ENCODE data around the gene PSMD4.
"Not testable (repeated sequence)": the region's sequence is repeated elsewhere in the genome, so short reads cannot be mapped to it uniquely, and the experiment has no call there.

PSMD4 gene

DNA sequence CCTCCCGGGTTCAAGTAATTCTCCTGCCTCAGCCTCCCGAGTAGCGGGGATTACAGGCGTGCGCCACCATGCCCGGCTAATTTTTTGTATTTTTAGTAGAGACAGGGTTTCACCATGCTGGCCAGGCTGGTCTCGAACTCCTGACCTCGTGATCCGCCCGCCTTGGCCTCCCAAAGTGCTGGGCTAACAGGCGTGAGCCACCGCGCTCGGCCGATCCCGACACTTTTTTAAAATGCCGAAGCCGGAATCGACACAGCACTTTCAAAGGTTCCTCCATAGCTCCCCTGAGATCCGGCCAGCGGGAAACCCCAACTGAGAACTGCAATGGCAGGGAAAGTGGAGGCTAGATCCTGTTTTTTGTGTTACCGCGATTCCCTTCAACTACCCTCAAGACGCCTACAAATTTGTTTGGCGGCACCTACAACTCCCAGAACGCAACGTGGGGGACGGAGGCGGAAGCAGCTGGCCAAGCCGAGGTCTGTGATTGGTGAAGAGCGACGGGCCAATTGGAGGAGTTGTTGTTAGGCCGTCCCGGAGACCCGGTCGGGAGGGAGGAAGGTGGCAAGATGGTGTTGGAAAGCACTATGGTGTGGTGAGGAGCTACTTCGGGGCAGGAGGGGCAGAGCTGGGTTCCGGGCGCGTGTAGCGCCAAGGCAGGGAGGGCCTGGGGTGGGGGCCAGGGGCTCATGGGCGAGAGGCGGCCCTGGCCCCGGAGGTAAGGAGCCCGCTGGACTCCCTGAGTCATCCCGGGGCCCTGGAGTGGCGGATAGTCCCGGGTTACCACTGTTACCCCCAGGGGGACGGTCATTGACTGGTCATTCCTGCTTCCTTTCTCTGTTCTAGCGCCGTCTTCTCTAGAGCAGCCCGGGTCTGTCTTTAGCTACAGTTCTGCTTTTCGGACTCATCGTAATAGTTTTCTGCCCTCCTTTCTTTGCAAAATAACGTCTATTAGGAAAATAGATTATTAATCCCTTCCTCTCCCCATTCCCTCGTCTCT, at the start of gene PSMD4:
Gene PSMD4 (plus strand): TSS at position 518 of the 997 bp plus-strand sequence. CDS start 49 bp downstream, at position 567.
- peak; percentile 94 for DNase-seq (ENCODE audit: low read depth)

DNA sequence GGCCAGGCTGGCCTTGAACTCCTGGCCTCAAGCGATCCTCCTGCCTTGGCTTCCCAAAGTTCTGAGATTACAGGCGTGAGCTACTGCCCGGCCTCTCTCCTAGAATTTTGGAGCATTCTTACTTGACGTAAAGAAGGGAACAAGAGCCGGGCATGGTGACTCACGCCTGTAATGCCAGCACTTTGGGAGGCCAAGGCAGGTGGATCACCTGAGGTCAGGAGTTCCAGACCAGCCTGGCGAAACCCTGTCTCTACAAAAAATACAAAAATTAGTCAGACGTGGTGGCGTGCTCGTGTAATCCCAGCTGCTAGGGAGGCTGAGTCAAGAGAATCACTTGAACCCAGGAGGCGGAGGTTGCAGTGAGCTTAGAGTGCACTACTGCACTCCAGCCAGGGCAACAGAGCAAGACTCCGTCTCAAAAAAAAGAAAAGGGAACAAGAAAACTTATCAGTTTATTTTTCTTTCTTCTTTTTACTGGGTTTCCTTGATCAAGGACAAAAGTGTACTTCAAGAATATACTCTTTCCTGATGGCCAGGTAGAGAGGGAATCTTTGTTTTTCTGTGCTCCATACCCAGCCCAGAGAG, 49.1 kb upstream of the PSMD4 start:
- not testable (repeated sequence) for DNase-seq (ENCODE audit: low read depth)

- no peak for DNase-seq (ENCODE audit: low read depth)
These were observed 43.7 kb upstream of the PSMD4 start for GRCh38 chr1:151210830-151211229.

DNA sequence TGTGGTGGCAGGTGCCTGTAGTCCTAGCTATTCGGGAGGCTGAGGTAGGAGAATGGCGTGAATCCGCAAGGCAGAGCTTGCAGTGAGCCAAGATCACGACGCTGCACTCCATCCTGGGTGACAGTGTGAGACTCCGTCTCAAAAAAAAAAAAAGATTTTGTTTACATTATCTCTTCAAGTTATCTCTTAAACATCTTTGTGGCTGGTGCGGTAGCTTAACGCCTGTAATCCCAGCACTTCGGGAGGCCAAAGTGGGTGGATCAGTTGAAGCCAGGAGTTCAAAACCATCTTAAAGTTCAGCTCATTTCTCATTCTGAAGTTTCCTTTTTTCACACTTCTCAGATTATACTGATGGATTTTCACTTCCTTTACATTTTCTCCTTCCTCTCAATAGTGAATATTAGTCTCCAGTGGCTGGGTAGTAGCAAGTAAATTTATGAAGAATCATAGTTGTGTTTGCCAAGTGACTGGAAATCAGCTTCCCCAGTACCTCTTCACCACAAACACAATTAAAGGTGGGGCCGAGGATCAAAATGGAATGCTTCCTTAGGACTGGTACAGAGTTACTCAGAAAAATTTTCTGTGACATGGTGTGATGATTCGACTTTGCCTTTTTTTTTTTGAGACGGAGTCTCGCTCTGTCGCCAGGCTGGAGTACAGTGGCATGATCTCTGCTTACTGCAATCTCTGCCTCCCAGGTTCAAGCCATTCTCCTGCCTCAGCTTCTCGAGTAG, 42.4 kb upstream of the PSMD4 start:
- DNase-seq (ENCODE audit: low read depth), result no peak

DNA sequence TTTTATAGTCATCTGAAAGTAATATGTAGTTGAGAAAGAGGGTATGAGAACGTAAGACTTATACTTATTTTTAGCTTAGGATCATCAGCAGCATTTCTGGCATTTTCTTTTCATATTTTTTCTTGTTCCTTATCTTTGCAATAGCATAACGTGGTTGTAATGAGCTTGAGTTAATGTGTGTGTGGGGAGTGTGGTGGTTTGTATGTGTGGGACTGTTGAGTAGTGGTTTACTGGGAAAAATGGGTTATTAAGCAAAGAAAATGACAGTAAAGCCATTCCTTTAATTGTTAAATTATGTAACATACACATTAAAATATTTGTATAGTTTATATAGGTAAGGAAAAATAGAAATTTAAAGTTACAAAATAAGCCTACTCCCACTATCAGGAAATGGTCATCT, 41.0 kb upstream of the PSMD4 start:
- no peak for DNase-seq (ENCODE audit: low read depth)

- DNase-seq (ENCODE audit: low read depth), result no peak
These were observed 32.9 kb upstream of the PSMD4 start for GRCh38 chr1:151221616-151222015.

DNA sequence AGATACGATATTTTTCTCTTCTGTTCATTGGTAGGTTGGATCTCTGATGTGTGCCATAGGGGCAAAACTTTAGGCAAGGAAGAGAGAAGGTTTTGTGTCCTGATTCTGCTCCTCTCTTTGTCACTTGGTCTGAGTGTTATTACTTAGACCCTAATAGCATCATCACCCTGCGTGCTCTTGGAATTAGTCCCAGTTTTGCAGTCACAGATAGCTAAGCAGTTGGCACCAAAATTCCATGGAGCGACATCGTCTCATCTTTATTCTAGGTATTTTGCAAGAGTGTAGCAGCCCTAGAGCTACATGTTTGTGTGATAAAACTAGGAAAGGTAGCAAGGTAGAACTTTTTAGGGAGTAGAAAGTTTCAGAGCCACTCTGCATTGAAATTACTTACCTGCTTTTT, 32.4 kb upstream of the PSMD4 start:
- no peak for DNase-seq (ENCODE audit: low read depth)

DNA sequence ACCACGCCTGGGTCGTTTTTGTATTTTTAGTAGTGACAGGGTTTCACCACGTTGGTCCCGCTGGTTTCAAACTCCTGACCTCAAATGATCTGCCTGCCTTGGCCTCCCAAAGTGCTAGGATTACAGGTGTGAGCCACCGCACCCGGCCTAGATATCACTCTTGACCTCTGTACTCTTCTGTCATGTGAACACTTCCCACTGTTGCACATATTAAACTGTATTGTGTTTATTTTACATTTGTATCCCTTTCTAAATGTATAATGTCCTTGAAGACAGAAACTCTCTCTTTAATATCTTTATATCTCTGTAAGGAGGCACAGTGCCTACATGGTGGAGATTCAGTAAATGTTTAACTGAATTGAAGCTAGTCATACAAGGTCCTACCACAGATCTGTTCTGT, 19.3 kb upstream of the PSMD4 start:
- DNase-seq (ENCODE audit: low read depth), result no peak

DNA sequence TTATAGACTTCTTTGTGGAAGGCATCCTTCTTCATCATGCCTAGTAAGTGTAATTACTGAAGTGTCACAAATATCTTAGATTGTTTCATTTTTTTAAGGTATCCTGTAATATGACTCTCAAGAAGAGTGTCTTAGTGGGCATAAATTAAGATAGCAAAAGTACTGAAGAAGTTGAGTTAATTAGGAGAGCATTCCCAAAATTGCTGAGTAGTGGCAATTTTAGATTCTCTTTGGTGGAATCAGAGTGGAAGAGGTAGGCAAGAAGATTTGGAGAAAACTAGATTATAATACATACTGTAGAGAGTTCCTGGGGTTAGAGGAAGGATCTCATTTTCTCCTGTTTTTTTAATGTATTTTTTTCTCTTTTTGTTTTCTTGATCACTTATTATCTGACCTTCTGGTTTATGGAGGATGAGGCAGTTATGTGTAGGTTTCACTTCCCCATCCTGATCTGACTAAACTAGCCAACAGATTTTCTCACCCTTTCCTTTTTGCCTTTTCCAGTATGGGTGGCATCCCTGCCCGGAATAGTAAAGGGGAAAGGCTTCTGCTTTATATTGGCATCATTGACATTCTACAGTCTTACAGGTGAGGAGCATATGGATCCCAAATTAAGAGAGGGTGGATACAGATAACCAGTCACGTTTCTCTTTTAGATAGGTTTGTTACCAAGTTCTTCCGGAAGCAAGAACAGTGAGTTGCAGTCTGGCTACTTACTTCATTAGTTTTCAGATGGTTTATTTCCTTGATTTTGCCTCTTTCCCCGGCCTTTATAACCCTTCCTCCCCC, 16.7 kb upstream of the PSMD4 start:
- DNase-seq (ENCODE audit: low read depth), result no peak

GRCh38 chr1:151238467-151238739, 16.1 kb upstream of the PSMD4 start:
- no peak for DNase-seq (ENCODE audit: low read depth)

GRCh38 chr1:151242442-151242841, 12.1 kb upstream of the PSMD4 start:
- no peak for DNase-seq (ENCODE audit: low read depth)

DNA sequence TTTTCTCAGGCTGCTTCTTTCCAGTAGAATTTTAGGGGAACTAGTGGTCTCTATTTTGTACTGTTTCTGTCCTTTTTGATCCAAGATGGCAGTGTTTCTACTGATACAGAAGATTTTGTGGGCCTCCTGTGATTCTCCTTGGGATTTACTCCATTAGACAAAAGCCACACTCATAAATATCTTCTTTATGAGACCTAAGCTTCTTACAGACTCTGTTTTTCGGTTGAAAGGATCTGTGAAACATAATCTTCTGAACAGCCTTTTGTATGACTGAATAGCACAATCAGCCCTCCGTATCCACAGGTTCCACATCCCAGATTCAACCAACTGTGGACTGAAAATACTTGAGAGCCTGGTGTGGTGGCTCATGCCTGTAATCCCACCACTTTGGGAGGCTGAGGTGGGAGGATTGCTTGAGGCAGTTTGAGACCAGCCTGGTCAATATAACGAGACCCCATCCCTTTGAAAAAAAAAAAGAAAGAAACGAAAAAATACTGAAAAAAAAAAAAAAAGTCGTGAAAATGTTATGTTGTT, 10.8 kb upstream of the PSMD4 start:
- no peak for DNase-seq (ENCODE audit: low read depth)

GRCh38 chr1:151246786-151247185, 7.7 kb upstream of the PSMD4 start:
- no peak for DNase-seq (ENCODE audit: low read depth)

DNA sequence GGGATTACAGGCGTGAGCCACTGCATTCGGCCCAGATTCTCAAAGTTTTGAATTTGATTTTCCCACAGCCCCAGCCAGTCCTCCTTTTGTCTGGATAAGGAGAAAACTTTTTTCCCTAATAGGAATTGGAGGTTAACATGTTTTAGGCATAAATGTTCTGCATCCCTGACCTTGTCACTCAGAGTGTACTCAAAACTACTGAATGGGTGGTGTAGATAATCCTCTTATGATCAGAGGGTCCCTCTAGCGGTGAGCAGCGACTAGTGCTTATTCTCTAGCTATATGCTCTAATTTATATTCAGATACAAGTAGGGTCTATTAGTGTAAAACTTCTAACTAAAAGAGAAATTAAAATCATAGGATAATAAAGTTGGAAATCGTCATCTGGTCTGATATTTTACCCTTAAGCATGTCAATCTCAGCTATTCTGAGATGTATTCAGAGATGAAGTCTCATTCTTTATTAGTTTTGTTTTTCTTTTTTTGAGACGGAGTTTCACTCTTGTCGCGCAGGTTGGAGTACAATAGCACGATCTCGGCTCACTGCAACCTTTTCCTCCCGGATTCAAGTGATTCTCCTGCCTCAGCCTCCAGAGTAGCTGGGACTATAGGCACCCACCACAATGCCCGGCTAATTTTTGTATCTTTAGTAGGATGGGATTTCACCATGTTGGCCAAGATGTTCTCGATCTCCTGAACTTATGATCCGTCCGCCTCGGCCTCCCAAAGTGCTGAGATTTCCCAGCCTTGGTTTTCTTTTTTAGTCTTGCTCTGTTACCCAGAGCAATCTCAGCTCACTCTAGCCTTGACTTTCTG, 2.7 kb upstream of the PSMD4 start:
- peak; percentile 52 for DNase-seq (ENCODE audit: low read depth)

DNA sequence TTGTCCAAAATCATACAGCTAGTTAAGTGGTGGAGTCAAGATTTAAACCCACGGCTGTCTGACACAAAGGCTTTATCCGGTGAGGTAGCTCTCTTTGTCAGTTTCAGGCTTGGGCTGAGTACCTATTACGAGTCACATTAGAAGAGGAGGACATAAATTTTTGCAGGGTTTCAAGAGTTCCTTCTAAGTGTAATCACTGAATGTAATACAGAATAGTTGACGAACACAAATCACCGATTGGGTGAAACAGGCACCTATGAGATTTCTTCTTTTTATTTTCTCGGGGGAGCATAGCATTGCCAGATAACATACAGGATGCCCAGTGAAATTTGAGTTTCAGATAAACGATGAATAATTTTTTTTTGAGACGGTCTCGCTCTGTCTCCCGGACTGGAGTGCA, 847 bp downstream of the PSMD4 start:
- DNase-seq (ENCODE audit: low read depth), result no peak

- DNase-seq (ENCODE audit: low read depth), result no peak
These were observed 4.8 kb downstream of the PSMD4 start for GRCh38 chr1:151259351-151259750.

DNA sequence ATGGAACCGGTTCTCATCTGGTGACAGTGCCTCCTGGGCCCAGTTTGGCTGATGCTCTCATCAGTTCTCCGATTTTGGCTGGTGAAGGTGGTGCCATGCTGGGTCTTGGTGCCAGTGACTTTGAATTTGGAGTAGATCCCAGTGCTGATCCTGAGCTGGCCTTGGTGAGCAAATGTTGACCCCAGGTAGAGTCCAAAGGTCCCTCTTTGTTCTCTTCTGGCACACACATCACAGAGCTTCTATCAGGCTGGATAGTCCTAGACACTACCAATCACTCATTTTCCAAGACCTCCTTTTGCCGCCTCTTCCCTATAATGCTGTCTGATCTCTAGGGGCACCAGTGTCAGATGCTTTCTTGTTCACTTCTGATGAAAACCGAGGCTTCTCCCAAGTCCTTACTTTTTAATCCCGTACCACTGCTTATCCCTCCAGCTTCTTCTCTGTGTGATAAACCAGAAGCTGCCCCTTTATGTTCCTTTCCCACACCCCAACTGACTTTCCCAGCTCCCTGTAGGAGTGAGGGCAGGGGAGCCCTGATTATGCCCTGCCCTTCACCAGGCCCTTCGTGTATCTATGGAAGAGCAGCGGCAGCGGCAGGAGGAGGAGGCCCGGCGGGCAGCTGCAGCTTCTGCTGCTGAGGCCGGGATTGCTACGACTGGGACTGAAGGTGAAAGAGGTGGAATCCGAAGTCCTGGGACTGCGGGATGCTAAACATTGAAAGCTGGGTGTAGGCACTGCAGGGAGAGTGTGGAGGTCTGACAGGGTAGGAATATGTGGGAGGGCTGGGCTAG, 11.1 kb downstream of the PSMD4 start:
- DNase-seq (ENCODE audit: low read depth), result no peak

GRCh38 chr1:151266315-151266714, 11.8 kb downstream of the PSMD4 start:
- DNase-seq (ENCODE audit: low read depth), result no peak

GRCh38 chr1:151266821-151267220, 12.3 kb downstream of the PSMD4 start:
- DNase-seq (ENCODE audit: low read depth), result no peak

- DNase-seq (ENCODE audit: low read depth), result no peak
These were observed 13.2 kb downstream of the PSMD4 start for GRCh38 chr1:151267760-151268159.

All from CMK (cell line).